Heart left ventricle (tissue), 16 donors: ENCODE measurements around the gene SPP2. TPM values are rescaled to one million over a fixed set of nuclear protein-coding genes. Genes with fewer than 3 reads are reported as not detected.

Source experiments
- ATAC-seq, 4 donors: fragments of 200-7000 bp; cut with Tn5 transposase; one replicate each; pipeline ENCODE4 v1.9.1; 2020 to 2022; ENCODE audit warnings: moderate library complexity in 4 of 4, mild to moderate bottlenecking in 3 of 4, moderate number of reproducible peaks in 1 of 4
- DNase-seq, 5 donors: peaks; one replicate each; pipeline ENCODE4 v3.0.0-alpha.2; 2020
- H3K27ac ChIP-seq, 12 donors: fragments of 200-600 bp; sonication (generic) in 4 of 12; one replicate each; pipeline versions ENCODE4 v1.5.0 to v1.8.0; 2016 to 2022; ENCODE audit warnings: mild to moderate bottlenecking in 2 of 12
- H3K27me3 ChIP-seq, 9 donors: fragments of 200-600 bp; sonication (generic) in 2 of 9; one replicate each; pipeline versions ENCODE4 v1.5.1 to v1.8.0; 2016 to 2022; ENCODE audit warnings: mild to moderate bottlenecking in 3 of 9
- H3K36me3 ChIP-seq, 9 donors: fragments of 200-600 bp; sonication (generic) in 2 of 9; one replicate each; pipeline versions ENCODE4 v1.5.0 to v1.8.0; 2018 to 2022; ENCODE audit warnings: mild to moderate bottlenecking in 2 of 9
- H3K4me1 ChIP-seq, 12 donors: fragments of 200-600 bp; sonication (generic) in 4 of 12; one replicate each; pipeline versions ENCODE4 v1.5.0 to v1.8.0; 2016 to 2022; ENCODE audit warnings: mild to moderate bottlenecking in 3 of 12
- H3K4me3 ChIP-seq, 12 donors: fragments of 200-600 bp; sonication (generic) in 4 of 12; one replicate each; pipeline versions ENCODE4 v1.5.0 to v1.8.0; 2017 to 2022; ENCODE audit warnings: mild to moderate bottlenecking in 9 of 12, moderate library complexity in 4 of 12
- H3K9me3 ChIP-seq, 12 donors: fragments of 200-600 bp; sonication (generic) in 4 of 12; one replicate each; pipeline versions ENCODE4 v1.5.0 to v1.8.0; 2016 to 2022; ENCODE audit warnings: mild to moderate bottlenecking in 1 of 12
- POLR2A ChIP-seq, 2 donors: fragments of 450-650 bp; IDR thresholded peaks; one replicate each; pipeline ENCODE4 v1.6.1; 2017; ENCODE audit warnings: antibody characterized with exemption in 2 of 2, mild to moderate bottlenecking in 2 of 2, moderate library complexity in 2 of 2
- WGBS, 4 donors: extraction: QIAGEN DNeasy Blood & Tissue Kit in 2 of 4; methylation state at CpG; one replicate each; pipeline versions ENCODE4 v1.1.5 to v1.1.7; 2013 to 2018; 5-methylcytosine and 5-hydroxymethylcytosine counted together
- intact Hi-C, 10 donors: fragments of 100-400 bp; cut with DNase I; formaldehyde crosslinking; loops; one replicate each; pipeline versions ENCODE4 v1.11.1 to v1.14.2; 2022
- polyA plus RNA-seq, 2 donors: library from polyadenylated mRNA; stranded (reverse); fragments of 200-250 nt; gene quantifications; one replicate each; pipeline ENCODE4 v1.2.3, GENCODE V29; 2013
- total RNA-seq, 9 donors: library from RNA; depleted of rRNA in 2 of 9; stranded (reverse); fragments of >200 nt in 2 of 9; fragmentation: NEBNext Ultra II Directional in 3 of 9; extraction: Animal tissue kit (Norgen Biotek cat#: 25700) in 3 of 9; gene quantifications; one replicate each; pipeline versions ENCODE4 v1.1.0 to v1.2.4, GENCODE V29; 2016 to 2023
- TF ChIP-seq, protein P1 (sequence below), 12 donors: fragments of 200-600 bp; sonication (generic) in 4 of 12; IDR thresholded peaks; one replicate each; pipeline versions ENCODE4 v1.5.0 to v1.8.0; 2018 to 2022; ENCODE audit warnings: antibody characterized with exemption in 12 of 12, mild to moderate bottlenecking in 5 of 12
- donor health status: ischemic (EF 13 %, LVEDD 7.1; RV severe dilation, severe dysfunction).
- donor health status: healthy with polysubstance abuse.
- donor health status: DM: no; HTN: yes; CAD: no.
- donor health status: DM: no; HTN: no; CAD: no.
- donor health status: ischemic (EF 25% LVEDD 6.9; RV normal size, moderate dysfunction).
- donor health status: ischemic (EF 25% LVEDD 5.7; RV mildly dilated, moderate dysfunction).
- donor health status: healthy.
- donor health status: DM: yes; HTN: yes; CAD: no.
- donor health status: ischemic (EF 35%, LVEDD 5.7; RV mildly dilated, moderate dysfunction).
- donor health status: nonischemic (EF 11% LVEDD 7.7; RV severe dilation, severe dysfunction).
- donor health status: DM: yes; HTN: yes; CAD: no.
- donor health status: PGD.
- donor health status: ischemic (EF 29% LVEDD 5.4; RV normal size, mild dysfunction).
- donor health status: nonischemic (EF 23%, LVEDD 6.1; RV moderate dilation, normal function).

The SPP2 gene
- total and polyA plus RNA-seq, 11 donors, result not detected

DNA sequence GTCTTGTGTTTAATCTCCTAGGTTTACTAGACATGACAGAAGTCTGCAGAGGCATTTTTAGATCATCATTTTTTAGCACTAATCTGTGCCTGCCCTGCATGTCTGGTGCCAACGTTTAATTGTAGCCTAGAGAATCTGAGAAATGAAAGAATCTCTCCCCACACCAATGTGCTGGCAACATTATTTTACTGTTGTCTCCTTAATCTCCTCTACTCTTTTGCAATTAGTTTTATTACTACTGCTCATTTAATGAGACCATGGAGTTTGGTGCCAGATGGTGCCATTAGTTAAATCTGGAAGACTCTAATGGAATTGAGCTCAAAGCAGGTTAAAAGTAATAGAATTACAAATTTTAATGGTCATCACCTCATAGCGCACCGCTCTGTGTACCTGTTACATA is 4.0 kb upstream of the SPP2 start:
- H3K4me3 ChIP-seq, result no peak overlapping the region
- H3K4me1 ChIP-seq, result no peaks in the 10 kb centered on the region
- TF ChIP-seq, protein P1, sequence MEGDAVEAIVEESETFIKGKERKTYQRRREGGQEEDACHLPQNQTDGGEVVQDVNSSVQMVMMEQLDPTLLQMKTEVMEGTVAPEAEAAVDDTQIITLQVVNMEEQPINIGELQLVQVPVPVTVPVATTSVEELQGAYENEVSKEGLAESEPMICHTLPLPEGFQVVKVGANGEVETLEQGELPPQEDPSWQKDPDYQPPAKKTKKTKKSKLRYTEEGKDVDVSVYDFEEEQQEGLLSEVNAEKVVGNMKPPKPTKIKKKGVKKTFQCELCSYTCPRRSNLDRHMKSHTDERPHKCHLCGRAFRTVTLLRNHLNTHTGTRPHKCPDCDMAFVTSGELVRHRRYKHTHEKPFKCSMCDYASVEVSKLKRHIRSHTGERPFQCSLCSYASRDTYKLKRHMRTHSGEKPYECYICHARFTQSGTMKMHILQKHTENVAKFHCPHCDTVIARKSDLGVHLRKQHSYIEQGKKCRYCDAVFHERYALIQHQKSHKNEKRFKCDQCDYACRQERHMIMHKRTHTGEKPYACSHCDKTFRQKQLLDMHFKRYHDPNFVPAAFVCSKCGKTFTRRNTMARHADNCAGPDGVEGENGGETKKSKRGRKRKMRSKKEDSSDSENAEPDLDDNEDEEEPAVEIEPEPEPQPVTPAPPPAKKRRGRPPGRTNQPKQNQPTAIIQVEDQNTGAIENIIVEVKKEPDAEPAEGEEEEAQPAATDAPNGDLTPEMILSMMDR (IDR thresholded peaks at IDR 0.05), result no peak
- no peak for TF ChIP-seq POLR2A (IDR thresholded peaks at IDR 0.05)
- no peak for ATAC-seq
- no peaks in the 10 kb centered on the region for H3K9me3 ChIP-seq
- no peak for DNase-seq
- no peak overlapping the region for H3K27ac ChIP-seq
- intact Hi-C loops, result no loop called here
- no peaks in the 10 kb centered on the region for H3K36me3 ChIP-seq
- H3K27me3 ChIP-seq, result peaks cover 0 to 10% (median 0%) of the 10 kb centered on the region in 9 donors
- WGBS, 4 donors, result 81 to 85% (median 83%) methylated on average over 3 of the region's 3 CpGs

DNA sequence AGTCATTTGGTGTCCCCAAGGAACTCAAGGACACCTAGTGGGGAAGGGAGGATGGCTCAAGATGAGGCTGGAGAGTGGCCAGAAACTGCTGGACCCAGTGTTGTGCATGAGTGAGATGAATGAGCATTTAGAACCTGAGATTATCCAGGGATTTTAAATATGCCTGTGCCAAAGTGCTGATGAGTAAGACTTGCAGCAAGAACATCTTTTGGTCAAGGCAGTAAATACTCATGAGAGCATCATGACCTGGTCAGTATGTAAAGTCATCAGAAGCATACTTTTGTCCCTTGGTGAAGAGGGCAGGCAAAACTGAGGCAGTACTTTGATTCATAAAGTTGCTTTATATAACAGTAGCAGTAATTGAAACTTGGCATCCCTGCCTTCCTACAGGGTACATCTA is 3.1 kb upstream of the SPP2 start:
- intact Hi-C loops, result no loop called here
- ATAC-seq (no peak), DNase-seq (no peak)
- peaks cover 0 to 10% (median 0%) of the 10 kb centered on the region in 9 donors for H3K27me3 ChIP-seq
- no peak overlapping the region for H3K27ac ChIP-seq
- no peak overlapping the region for H3K4me3 ChIP-seq
- no peaks in the 10 kb centered on the region for H3K9me3 ChIP-seq
- no peak for TF ChIP-seq POLR2A (IDR thresholded peaks at IDR 0.05)
- TF ChIP-seq, protein P1 (IDR thresholded peaks at IDR 0.05), result no peak
- no peaks in the 10 kb centered on the region for H3K4me1 ChIP-seq
- H3K36me3 ChIP-seq, result no peaks in the 10 kb centered on the region

DNA sequence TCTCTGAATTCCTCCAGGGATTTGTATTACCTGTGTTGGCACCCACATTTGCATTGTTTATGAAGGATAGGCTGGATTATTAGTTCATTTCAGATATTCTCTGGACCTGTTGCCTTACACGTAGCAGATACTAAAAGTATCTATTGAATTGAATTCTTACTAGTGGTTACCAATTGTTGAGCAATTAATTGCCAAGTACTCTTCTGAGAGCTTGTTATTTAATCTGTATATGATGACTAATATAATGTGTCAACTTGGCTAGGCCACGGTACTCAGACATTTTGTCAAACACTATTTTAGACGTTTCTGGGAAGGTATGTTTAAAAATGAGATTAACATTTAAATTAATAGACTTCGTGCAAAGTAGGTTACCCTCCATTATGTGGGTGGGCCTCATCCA is 2.5 kb upstream of the SPP2 start:
- WGBS, 4 donors, result 76 to 81% (median 80%) methylated on average over 4 of the region's 4 CpGs
- DNase-seq, result no peak
- Histone ChIP-seq H3K4me3 (no peak overlapping the region), H3K9me3 (no peaks in the 10 kb centered on the region), H3K27me3 (peaks cover 0 to 14% (median 0%) of the 10 kb centered on the region in 9 donors), H3K4me1 (no peaks in the 10 kb centered on the region), H3K36me3 (no peaks in the 10 kb centered on the region), H3K27ac (no peak overlapping the region)
- ATAC-seq, result no peak
- intact Hi-C loops, result no loop called here
- no peak for TF ChIP-seq POLR2A (IDR thresholded peaks at IDR 0.05)
- TF ChIP-seq, protein P1 (IDR thresholded peaks at IDR 0.05), result no peak

DNA sequence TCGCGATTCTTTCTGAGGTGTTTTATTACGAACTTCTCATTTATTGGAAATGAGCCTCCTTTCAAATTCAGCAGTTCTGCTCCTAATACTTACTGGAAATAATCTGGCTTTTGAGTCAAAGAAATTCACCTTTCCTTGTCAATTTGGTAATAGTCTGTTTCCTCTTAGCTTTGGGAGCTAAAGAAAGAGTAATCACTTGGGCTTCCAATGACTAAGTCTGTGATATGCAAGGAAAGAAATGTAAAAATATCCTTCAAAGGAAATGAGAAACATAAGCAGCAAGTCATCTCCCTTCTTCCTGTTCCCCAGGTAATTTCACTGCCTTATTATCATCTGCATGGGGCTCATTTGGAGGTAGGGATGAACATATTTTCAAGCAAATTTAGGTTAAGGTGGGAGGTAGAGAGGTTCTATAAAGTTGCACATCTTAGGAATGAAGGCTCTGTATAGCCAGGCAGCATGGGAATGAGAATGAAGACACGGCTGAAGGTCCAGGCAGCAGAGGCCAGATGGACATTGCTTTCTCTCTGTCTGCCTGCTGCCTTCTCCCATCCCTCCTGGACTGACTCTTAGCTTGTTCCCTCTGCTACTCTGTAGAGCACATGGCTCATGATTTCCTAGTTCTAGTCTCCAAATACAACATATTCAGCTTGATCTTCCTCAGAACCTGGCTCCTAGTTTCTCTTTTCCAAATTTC is 1.0 kb downstream of the SPP2 start:
- DNase-seq (no peak), ATAC-seq (no peak)
- Histone ChIP-seq H3K27me3 (peaks cover 0 to 18% (median 0%) of the 10 kb centered on the region in 9 donors), H3K4me3 (no peak overlapping the region), H3K4me1 (no peaks in the 10 kb centered on the region), H3K36me3 (no peaks in the 10 kb centered on the region), H3K9me3 (no peaks in the 10 kb centered on the region), H3K27ac (no peak overlapping the region)
- no peak for TF ChIP-seq POLR2A (IDR thresholded peaks at IDR 0.05)
- TF ChIP-seq, protein P1 (IDR thresholded peaks at IDR 0.05), result no peak
- intact Hi-C loops, result no loop called here
- 84 to 89% (median 86%) methylated on average over 4 of the region's 4 CpGs for WGBS, 4 donors
